B cell (primary cell): ENCODE measurements around the gene DPH1.

Experiments
- EZH2 ChIP-seq: IDR thresholded peaks from 2 replicates; pipeline ENCODE4 v1.6.1; 2012; ENCODE audit warnings: borderline replicate concordance, low read depth, mild to moderate bottlenecking, moderate library complexity, low read length; ENCODE audit not compliant: insufficient read depth, poor library complexity, severe bottlenecking
- TF ChIP-seq, protein P1 (sequence below): fragments of 200-600 bp; IDR thresholded peaks from one replicate; pipeline ENCODE4 v1.8.0; 2022; ENCODE audit warnings: antibody characterized with exemption, mild to moderate bottlenecking

DNA sequence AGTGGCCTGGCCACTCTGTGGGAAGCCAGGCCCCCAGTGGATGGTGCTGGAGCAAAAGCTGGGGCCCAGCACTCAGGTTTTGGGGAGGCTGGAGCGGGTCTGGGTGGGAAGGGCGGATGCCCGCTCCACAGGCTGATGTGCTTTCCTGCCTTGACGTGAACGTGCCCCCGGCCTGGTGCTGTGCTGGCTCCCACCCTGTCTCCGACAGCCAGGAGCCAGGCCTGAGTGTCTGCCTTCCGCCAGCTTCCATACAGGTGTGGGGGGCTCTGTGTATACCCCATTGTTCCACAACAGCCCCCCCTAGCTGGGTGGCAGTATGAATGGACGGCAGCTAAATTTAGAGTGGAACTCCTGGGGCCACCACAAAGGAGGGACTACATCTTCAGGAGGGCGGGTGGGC is 45.0 kb downstream of the DPH1 start:
- TF ChIP-seq, protein P1, sequence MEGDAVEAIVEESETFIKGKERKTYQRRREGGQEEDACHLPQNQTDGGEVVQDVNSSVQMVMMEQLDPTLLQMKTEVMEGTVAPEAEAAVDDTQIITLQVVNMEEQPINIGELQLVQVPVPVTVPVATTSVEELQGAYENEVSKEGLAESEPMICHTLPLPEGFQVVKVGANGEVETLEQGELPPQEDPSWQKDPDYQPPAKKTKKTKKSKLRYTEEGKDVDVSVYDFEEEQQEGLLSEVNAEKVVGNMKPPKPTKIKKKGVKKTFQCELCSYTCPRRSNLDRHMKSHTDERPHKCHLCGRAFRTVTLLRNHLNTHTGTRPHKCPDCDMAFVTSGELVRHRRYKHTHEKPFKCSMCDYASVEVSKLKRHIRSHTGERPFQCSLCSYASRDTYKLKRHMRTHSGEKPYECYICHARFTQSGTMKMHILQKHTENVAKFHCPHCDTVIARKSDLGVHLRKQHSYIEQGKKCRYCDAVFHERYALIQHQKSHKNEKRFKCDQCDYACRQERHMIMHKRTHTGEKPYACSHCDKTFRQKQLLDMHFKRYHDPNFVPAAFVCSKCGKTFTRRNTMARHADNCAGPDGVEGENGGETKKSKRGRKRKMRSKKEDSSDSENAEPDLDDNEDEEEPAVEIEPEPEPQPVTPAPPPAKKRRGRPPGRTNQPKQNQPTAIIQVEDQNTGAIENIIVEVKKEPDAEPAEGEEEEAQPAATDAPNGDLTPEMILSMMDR: no peak
- no peak for TF ChIP-seq EZH2
